Mononuclear cell (primary cell): ENCODE results near the gene FAM184A. TPM values are rescaled to one million over a fixed set of nuclear protein-coding genes. Genes with fewer than 3 reads are reported as not detected.

Experiments
- H3K27me3 ChIP-seq: 2 replicates; pipeline ENCODE4 v1.6.0; 2011; ENCODE audit warnings: low read length, control low read depth; ENCODE audit not compliant: insufficient read depth
- H3K4me1 ChIP-seq: 2 replicates; pipeline ENCODE4 v1.5.1; 2011; ENCODE audit warnings: mild to moderate bottlenecking, low read length, control low read depth; ENCODE audit not compliant: insufficient read depth
- H3K4me3 ChIP-seq: 2 replicates; pipeline ENCODE4 v1.5.1; 2011; ENCODE audit warnings: mild to moderate bottlenecking, low read length, moderate library complexity
- H3K9me3 ChIP-seq: 2 replicates; pipeline ENCODE4 v1.5.1; 2011; ENCODE audit warnings: low read depth, mild to moderate bottlenecking, control low read depth, low read length
- total RNA-seq: library from RNA; depleted of rRNA; stranded (reverse); fragments of >200 nt; gene quantifications from one replicate; pipeline ENCODE4 v1.2.3, GENCODE V29; 2012

FAM184A gene
- total RNA-seq, 1 donor = 2.3 TPM

GRCh38 chr6:119076576-119077390, 1.7 kb downstream of the FAM184A start:
- H3K9me3 ChIP-seq = no peaks in the 10 kb centered on the region
- H3K27me3 ChIP-seq = peaks cover 45% of the 10 kb centered on the region
- H3K4me3 ChIP-seq = no peak overlapping the region
- peaks cover 18% of the 10 kb centered on the region for H3K4me1 ChIP-seq

DNA sequence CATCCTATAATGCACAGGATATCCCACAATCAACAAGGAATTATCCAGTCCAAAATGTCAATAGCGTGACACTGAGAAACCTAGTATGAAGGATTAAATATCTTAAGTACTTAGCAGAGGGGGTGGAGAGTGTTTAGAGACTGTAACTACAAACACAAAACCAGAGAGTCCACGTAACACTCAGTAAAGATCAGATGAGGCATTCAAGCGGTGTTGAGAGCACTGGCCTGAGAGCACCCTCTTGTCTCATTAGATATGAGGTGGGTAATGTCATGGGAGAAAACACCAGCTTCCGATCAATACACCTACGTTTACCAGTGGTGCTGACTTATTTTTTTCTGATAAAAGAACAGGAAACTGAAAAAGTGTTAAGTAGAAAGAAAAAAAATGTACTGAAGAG, 2.3 kb downstream of the FAM184A start:
- Histone ChIP-seq H3K4me1 (peaks cover 18% of the 10 kb centered on the region), H3K9me3 (no peaks in the 10 kb centered on the region), H3K4me3 (no peak overlapping the region), H3K27me3 (peaks cover 45% of the 10 kb centered on the region)

DNA sequence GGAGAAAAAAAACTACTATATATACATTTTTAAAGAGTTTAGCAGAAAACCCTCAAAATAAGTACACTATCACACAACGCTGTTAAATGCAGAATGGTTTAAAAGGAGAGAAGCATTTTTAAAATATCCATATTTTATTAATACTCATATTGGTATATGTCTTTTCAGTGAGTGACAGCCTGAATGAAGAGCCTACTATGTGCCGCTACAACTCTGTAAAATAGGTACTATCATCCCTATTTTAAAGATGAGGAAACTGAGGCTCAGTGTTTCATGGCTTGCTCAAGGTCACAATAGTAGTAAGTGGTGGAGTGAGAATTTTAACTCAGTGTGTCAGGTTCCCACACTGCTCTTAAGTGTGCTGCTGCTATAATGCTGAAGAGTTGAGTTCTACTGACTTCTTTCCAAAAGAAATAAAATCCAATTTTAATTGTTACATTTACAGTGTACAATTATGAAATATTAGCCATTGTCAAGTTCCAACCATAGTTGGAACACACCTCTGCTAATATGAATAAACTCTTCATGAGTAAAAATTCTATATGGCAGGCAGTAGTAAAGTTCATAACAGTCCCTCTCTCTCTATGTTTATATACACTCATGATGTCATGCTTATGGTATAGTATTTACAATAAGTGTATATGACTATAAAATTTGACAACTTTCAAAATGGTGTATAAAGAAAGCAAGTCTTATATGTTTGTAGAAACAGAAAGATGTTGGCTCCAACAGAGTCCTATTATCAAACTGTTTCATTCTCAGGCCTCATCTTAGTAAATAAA, 3.1 kb downstream of the FAM184A start:
- Histone ChIP-seq H3K4me1 (peaks cover 18% of the 10 kb centered on the region), H3K4me3 (no peak overlapping the region), H3K9me3 (no peaks in the 10 kb centered on the region), H3K27me3 (peaks cover 41% of the 10 kb centered on the region)

DNA sequence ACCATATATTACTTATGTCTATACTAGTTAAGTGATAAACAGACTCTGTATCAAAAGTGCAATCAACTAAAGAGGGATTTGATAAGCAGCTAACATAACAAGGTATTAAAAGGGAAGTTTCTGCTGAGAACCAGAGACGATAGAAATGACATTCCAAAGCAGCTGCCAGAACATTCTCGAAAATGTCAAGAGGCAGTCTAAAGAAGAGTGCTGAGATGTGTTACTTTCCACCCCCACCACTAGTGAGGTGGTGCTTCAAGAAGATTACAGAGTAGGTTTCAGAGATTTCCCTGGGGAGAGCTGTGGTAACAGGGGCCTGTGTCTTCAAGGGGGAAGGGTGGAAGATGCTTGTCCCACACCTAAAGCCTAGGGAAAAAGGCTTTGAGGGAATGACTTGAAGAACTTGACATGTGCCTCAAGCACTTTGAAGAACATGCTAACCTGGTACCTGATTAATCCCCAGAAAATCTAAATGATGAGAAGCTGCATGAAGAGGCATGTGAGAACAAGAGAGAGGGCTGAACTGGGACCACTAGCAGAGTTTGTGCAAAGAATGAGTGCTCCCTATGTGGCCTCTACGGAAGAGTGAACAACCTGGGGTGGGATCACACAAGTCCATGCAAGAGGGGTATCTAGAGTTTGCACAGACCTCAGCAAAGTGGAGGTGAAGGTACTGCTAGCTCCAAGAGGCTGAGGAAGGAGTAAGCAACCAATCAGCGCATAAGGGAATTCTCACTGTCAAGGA, 5.0 kb downstream of the FAM184A start:
- Histone ChIP-seq H3K9me3 (no peaks in the 10 kb centered on the region), H3K4me1 (peaks cover 10% of the 10 kb centered on the region), H3K27me3 (peaks cover 30% of the 10 kb centered on the region), H3K4me3 (no peak overlapping the region)

- no peaks in the 10 kb centered on the region for H3K9me3 ChIP-seq
- H3K27me3 ChIP-seq = peaks cover 14% of the 10 kb centered on the region
- no peak overlapping the region for H3K4me3 ChIP-seq
- no peaks in the 10 kb centered on the region for H3K4me1 ChIP-seq
Observed at GRCh38 chr6:119071576-119071975, 6.9 kb downstream of the FAM184A start.

DNA sequence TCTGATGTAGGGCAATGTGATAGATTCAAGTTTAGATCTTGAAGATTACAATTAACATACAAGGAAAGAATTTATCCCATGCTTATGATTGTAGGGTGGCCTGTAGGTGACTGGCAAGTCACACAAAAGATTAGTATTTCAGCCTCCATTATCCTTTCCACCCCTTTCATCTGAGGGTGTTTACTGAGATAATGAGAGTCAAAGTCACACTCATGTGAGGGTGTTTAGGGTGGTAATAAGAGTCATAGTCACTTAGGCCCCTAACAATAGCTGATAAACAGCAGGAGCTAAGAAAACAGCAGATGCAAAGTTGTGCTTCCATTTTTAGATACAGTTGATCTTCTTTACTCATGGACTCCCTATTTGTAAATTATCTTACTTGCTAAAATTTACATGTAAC, 11.4 kb downstream of the FAM184A start:
- H3K4me3 ChIP-seq = no peak overlapping the region

GRCh38 chr6:119066517-119066916, 11.9 kb downstream of the FAM184A start:
- H3K27me3 ChIP-seq = no peaks in the 10 kb centered on the region
- H3K9me3 ChIP-seq = no peaks in the 10 kb centered on the region
- H3K4me3 ChIP-seq = no peak overlapping the region
- no peaks in the 10 kb centered on the region for H3K4me1 ChIP-seq

More for the DNA sequence above, 11.4 kb downstream of the FAM184A start:
- no peaks in the 10 kb centered on the region for H3K9me3 ChIP-seq
- H3K27me3 ChIP-seq = no peaks in the 10 kb centered on the region
- H3K4me1 ChIP-seq = no peaks in the 10 kb centered on the region

DNA sequence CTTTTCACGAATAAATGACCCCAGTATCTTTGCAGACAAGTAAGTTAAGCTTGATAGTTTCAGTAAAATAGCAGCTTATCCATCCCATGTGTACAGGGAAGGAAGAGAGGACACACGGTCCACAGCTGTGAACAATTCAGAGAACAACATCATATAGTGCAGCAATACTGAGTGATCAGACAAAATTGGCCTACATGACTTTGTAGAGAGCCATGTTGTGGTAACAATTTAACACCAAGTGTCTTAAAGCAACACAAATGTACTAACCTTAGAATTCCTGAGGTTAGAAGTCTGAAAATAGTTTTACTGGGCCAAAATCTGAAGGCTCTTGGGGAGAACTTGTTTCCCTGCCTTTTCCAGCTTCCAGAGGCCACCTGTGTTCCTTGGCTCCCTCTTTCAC, 12.5 kb downstream of the FAM184A start:
- no peaks in the 10 kb centered on the region for H3K27me3 ChIP-seq
- no peaks in the 10 kb centered on the region for H3K9me3 ChIP-seq
- no peak overlapping the region for H3K4me3 ChIP-seq
- H3K4me1 ChIP-seq = no peaks in the 10 kb centered on the region

DNA sequence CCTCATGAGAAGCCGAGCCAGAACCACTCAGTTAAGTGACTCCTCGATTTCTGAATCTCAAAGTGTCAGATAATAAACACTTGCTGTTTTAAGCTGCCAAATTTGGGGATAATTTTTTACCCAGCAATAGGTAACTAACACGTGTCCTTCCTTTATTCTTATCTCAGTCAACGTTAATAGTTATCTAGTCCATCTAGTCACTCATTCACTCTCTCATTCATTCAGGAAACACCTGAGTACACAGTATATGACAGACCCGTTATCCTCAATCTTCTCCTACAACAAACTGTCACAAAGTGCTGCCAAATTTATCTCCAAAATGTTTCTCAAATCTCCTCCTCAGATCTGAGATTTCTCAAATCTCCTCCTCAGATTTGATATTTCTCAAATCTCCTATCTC, 13.1 kb downstream of the FAM184A start:
- H3K4me3 ChIP-seq = no peak overlapping the region
- H3K4me1 ChIP-seq = no peaks in the 10 kb centered on the region
- H3K27me3 ChIP-seq = no peaks in the 10 kb centered on the region
- H3K9me3 ChIP-seq = no peaks in the 10 kb centered on the region

DNA sequence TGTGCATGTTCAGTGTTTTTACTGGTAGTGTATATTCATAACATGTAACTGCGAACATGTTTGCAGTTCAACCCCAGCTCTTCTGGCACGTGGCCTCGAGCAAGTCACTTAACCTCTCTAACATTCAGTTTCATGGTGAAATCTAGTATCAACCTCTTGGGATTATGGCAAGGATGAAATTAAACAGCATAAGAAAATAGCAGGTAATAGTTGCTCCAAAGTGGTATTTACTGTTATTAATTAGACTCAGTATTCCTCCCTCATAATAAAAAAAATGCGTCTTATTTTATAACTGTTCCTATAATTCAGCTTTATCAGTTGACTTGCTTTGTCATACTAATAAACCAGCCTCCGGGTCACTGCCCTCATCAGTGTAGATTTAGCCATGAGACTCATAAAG, 15.0 kb downstream of the FAM184A start:
- Histone ChIP-seq H3K9me3 (no peaks in the 10 kb centered on the region), H3K27me3 (no peaks in the 10 kb centered on the region), H3K4me3 (no peak overlapping the region), H3K4me1 (no peaks in the 10 kb centered on the region)

- H3K9me3 ChIP-seq = no peaks in the 10 kb centered on the region
Observed at GRCh38 chr6:119061215-119061614, 17.2 kb downstream of the FAM184A start.

GRCh38 chr6:119060255-119060907, 18.1 kb downstream of the FAM184A start:
- H3K27me3 ChIP-seq = no peaks in the 10 kb centered on the region
- H3K9me3 ChIP-seq = no peaks in the 10 kb centered on the region
- no peak overlapping the region for H3K4me3 ChIP-seq
- H3K4me1 ChIP-seq = no peaks in the 10 kb centered on the region

More at GRCh38 chr6:119061215-119061614, 17.2 kb downstream of the FAM184A start:
- Histone ChIP-seq H3K27me3 (no peaks in the 10 kb centered on the region), H3K4me3 (no peak overlapping the region), H3K4me1 (no peaks in the 10 kb centered on the region)

DNA sequence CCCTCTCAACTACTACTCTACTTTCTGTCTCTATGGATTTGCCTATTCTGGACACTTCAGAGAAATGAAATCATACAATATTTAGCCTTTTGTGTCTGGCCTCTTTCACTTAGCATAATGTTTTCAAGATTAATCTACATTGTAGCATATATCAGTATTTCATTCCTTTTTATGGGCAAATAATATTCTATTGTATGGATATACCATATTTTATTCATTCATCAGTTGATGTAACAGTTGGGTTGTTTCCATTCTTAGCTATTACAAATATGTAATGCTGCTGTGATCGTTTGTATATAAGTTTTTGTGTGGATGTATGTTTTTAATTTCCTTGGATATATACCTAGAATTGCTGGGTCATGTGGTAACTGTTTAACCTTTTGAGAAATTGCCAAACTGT, 23.4 kb downstream of the FAM184A start:
- Histone ChIP-seq H3K27me3 (no peaks in the 10 kb centered on the region), H3K4me3 (no peak overlapping the region), H3K4me1 (no peaks in the 10 kb centered on the region), H3K9me3 (no peaks in the 10 kb centered on the region)

GRCh38 chr6:119052987-119053386, 25.5 kb downstream of the FAM184A start:
- no peaks in the 10 kb centered on the region for H3K9me3 ChIP-seq
- H3K4me3 ChIP-seq = no peak overlapping the region
- no peaks in the 10 kb centered on the region for H3K27me3 ChIP-seq
- no peaks in the 10 kb centered on the region for H3K4me1 ChIP-seq
